Activated CD4-positive, alpha-beta T cell treated with anti-CD3 and anti-CD28 coated beads, Interleukin-2, amount 10 ng/mL, durations not matched to agents 24 days and 14 days (primary cell): ENCODE results near the gene RPTOR. TPM values are rescaled to one million over a fixed set of nuclear protein-coding genes. Genes with fewer than 3 reads are reported as not detected.
"Not testable (repeated sequence)": the region's sequence is repeated elsewhere in the genome, so short reads cannot be mapped to it uniquely, and the experiment has no call there.

Source experiments
- DNase-seq: peaks from one replicate; pipeline ENCODE4 v3.0.0; 2022
- H3K27ac Mint-ChIP-seq: one replicate; pipeline ENCODE4 v1.8.0; 2022; ENCODE audit warnings: mild to moderate bottlenecking, mixed read lengths
- H3K27me3 Mint-ChIP-seq: one replicate; pipeline ENCODE4 v1.8.0; 2022; ENCODE audit warnings: mixed read lengths
- H3K36me3 Mint-ChIP-seq: one replicate; pipeline ENCODE4 v1.8.0; 2022; ENCODE audit warnings: low read depth, mild to moderate bottlenecking, mixed read lengths
- H3K4me1 Mint-ChIP-seq: one replicate; pipeline ENCODE4 v1.8.0; 2021; ENCODE audit warnings: mixed read lengths
- H3K4me3 Mint-ChIP-seq: one replicate; pipeline ENCODE4 v1.8.0; 2022; ENCODE audit warnings: mild to moderate bottlenecking, moderate library complexity, mixed read lengths
- H3K9me3 Mint-ChIP-seq: one replicate; pipeline ENCODE4 v1.8.0; 2021; ENCODE audit warnings: mixed read lengths
- intact Hi-C: fragments of 100-400 bp; cut with micrococcal nuclease; formaldehyde crosslinking; loops from one replicate; pipeline ENCODE4 v1.15.1; 2023
- total RNA-seq: library from RNA; stranded (reverse); gene quantifications from 2 replicates; pipeline ENCODE4 v1.2.3, GENCODE V29; 2022

Gene RPTOR
- total RNA-seq, 1 donor from 2014 or later, result 67.2 TPM

GRCh38 chr17:80802626-80803450, 258.2 kb downstream of the RPTOR start:
- DNase-seq, result no peak
- Mint-ChIP-seq H3K27ac (no peak overlapping the region), H3K9me3 (peaks cover 5% of the 10 kb centered on the region)

DNA sequence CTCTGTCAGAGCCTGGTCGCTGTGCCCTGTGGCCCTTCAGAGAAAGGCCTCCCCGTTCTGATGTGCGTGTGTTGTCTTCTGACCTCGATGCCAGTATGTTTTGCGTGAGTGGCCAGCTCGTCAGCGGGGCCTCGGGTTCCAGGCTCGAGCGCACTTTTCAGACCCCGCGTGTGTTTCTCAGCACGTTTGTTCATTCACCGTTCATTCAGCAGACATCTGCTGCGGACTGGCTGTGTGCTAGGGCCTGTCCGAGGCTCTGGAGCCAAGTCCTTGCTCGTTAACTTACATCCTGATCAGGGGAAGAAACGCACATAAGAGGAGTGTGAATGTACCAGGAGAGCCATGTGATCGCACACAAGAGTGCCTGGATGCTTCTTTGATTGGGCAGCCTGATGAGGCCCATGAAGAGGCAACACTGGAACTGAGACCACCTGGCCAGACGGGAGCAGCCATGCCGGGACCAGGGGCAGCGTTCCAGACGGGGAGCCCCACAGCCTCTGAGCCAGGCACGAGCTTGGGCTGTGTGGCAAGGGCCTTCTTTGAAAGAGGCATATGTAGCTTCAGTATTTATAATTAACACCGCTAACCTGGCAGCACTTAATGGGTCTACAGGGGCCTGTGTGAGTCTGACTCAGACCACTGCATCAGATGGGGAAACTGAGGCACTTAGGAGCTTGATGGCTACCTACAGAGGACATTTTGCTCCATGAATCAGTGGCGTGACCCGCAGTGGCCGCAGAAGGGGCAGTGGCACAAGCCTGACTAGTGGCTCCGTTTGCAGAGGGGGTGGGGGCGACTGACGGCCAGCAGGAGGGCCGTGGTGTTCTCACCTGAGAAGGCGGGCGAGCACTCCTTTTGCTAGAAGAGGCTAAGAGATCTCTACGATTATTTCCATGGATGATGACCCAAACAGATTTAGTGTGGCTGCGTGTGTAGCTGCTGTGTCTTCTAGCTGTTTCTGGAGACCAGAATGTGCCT, 259.1 kb downstream of the RPTOR start:
- no peaks in the 10 kb centered on the region for H3K27me3 Mint-ChIP-seq
- DNase-seq, result no peak
- peaks cover 49% of the 10 kb centered on the region for H3K36me3 Mint-ChIP-seq
- no peak overlapping the region for H3K4me3 Mint-ChIP-seq
- intact Hi-C loops, result no loop called here
- H3K9me3 Mint-ChIP-seq, result peaks cover 5% of the 10 kb centered on the region
- peaks cover 12% of the 10 kb centered on the region for H3K4me1 Mint-ChIP-seq
- H3K27ac Mint-ChIP-seq, result peak overlapping the region; percentile 37

More at GRCh38 chr17:80802626-80803450, 258.2 kb downstream of the RPTOR start:
- peaks cover 44% of the 10 kb centered on the region for H3K36me3 Mint-ChIP-seq
- peaks cover 9% of the 10 kb centered on the region for H3K4me1 Mint-ChIP-seq
- H3K27me3 Mint-ChIP-seq, result no peaks in the 10 kb centered on the region
- H3K4me3 Mint-ChIP-seq, result no peak overlapping the region
- intact Hi-C loops, result no loop called here

- peaks cover 5% of the 10 kb centered on the region for H3K9me3 Mint-ChIP-seq
- H3K36me3 Mint-ChIP-seq, result peaks cover 48% of the 10 kb centered on the region
- intact Hi-C loops, result no loop called here
- H3K27ac Mint-ChIP-seq, result peak overlapping the region; percentile 37
- no peak overlapping the region for H3K4me3 Mint-ChIP-seq
- H3K4me1 Mint-ChIP-seq, result peaks cover 13% of the 10 kb centered on the region
- no peaks in the 10 kb centered on the region for H3K27me3 Mint-ChIP-seq
- DNase-seq, result no peak
Measured at GRCh38 chr17:80804466-80804865, 259.8 kb downstream of the RPTOR start.

GRCh38 chr17:80805032-80805751, 260.6 kb downstream of the RPTOR start:
- Mint-ChIP-seq H3K9me3 (peaks cover 5% of the 10 kb centered on the region), H3K36me3 (peaks cover 51% of the 10 kb centered on the region), H3K4me1 (peaks cover 13% of the 10 kb centered on the region), H3K27me3 (no peaks in the 10 kb centered on the region), H3K27ac (peak overlapping the region; percentile 25), H3K4me3 (no peak overlapping the region)
- DNase-seq, result no peak
- intact Hi-C loops, result no loop called here

GRCh38 chr17:80807014-80807413, 262.4 kb downstream of the RPTOR start:
- H3K27ac Mint-ChIP-seq, result no peak overlapping the region
- peaks cover 60% of the 10 kb centered on the region for H3K36me3 Mint-ChIP-seq
- peaks cover 10% of the 10 kb centered on the region for H3K9me3 Mint-ChIP-seq
- intact Hi-C loops, result no loop called here
- H3K4me1 Mint-ChIP-seq, result peaks cover 29% of the 10 kb centered on the region
- no peak for DNase-seq
- no peaks in the 10 kb centered on the region for H3K27me3 Mint-ChIP-seq
- no peak overlapping the region for H3K4me3 Mint-ChIP-seq

- H3K36me3 Mint-ChIP-seq, result peaks cover 65% of the 10 kb centered on the region
- H3K27me3 Mint-ChIP-seq, result no peaks in the 10 kb centered on the region
- H3K27ac Mint-ChIP-seq, result no peak overlapping the region
- intact Hi-C loops, result no loop called here
- H3K9me3 Mint-ChIP-seq, result peaks cover 10% of the 10 kb centered on the region
- H3K4me1 Mint-ChIP-seq, result peaks cover 38% of the 10 kb centered on the region
- no peak for DNase-seq
- no peak overlapping the region for H3K4me3 Mint-ChIP-seq
Measured at GRCh38 chr17:80807882-80808281, 263.2 kb downstream of the RPTOR start.

DNA sequence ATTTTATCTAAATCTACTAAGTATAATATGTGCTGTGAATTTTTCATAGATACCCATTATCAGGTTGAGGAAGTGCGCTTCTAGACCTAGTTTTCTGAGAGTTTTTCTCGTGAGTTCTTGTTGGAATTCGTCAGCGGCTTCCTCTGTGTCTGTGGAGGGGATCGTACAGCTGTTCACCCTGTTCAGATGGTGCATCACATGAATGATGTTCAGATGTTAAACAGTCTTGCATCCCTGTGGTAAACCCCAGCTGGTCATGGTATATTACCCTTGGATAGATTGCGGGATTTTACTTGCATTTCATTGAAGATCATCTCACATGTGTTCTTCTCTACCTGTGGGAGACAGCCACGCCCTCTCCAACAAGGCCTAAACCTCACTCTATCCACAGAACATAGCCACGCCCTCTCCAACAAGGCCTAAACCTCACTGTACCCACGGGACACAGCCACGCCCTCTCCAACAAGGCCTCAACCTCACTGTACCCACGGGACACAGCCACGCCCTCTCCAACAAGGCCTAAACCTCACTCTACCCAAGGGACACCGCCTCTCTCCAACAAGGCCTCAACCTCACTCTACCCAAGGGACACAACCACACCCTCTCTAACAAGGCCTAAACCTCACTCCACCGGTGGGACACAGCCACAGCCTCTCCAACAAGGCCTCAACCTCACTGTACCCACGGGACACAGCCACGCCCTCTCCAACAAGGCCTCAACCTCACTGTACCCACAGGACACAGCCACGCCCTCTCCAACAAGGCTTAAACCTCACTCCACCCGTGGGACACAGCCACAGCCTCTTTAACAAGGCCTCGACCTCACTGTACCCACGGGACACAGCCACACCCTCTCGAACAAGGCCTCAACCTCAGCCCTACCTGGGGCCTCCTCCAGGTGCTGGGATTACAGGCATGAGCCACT, 266.8 kb downstream of the RPTOR start:
- Mint-ChIP-seq H3K27me3 (no peaks in the 10 kb centered on the region), H3K4me1 (peaks cover 56% of the 10 kb centered on the region), H3K4me3 (peak overlapping the region; percentile 58), H3K36me3 (peaks cover 62% of the 10 kb centered on the region), H3K9me3 (peaks cover 6% of the 10 kb centered on the region), H3K27ac (peak overlapping the region; percentile 96)
- peak; percentile 76 for DNase-seq
- intact Hi-C loops, result loop anchor here (2.0 kb wide), 1 partner anchor 21 kb away; no protein-coding TSS in a partner anchor

- no peak for DNase-seq
- Mint-ChIP-seq H3K4me3 (peak overlapping the region; percentile 62), H3K36me3 (peaks cover 58% of the 10 kb centered on the region), H3K9me3 (peaks cover 5% of the 10 kb centered on the region), H3K4me1 (peaks cover 63% of the 10 kb centered on the region), H3K27ac (peak overlapping the region; percentile 96), H3K27me3 (no peaks in the 10 kb centered on the region)
- intact Hi-C loops, result loop anchor here (2.0 kb wide), 1 partner anchor 20 kb away; no protein-coding TSS in a partner anchor
Measured at GRCh38 chr17:80812362-80813088, 267.9 kb downstream of the RPTOR start.

GRCh38 chr17:80813318-80813717, 268.7 kb downstream of the RPTOR start:
- no peak for DNase-seq
- H3K9me3 Mint-ChIP-seq, result peaks cover 8% of the 10 kb centered on the region
- H3K27ac Mint-ChIP-seq, result peak overlapping the region; percentile 45
- peaks cover 67% of the 10 kb centered on the region for H3K4me1 Mint-ChIP-seq
- intact Hi-C loops, result loop anchor here (2.0 kb wide), 1 partner anchor 19 kb away; no protein-coding TSS in a partner anchor
- H3K27me3 Mint-ChIP-seq, result no peaks in the 10 kb centered on the region
- H3K36me3 Mint-ChIP-seq, result peaks cover 57% of the 10 kb centered on the region
- no peak overlapping the region for H3K4me3 Mint-ChIP-seq

DNA sequence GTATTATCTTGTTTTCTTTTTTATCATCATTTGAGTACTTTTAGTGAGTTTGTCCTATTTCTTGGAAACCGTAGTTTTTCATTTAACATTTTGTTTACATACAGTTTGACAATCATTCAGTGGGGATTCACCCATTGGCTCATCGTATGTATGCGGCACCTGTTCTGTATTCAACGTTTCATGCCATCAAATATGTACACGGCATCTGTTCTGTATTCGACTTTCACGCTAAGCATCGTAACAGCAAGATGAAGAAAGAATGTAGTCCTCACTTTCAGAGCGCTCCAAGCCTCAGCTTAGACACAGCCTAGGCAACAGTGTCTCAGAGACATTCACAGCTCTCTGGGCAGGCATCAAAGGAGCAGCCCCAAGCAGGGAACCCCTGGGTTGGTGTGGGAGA, 269.9 kb downstream of the RPTOR start:
- Mint-ChIP-seq H3K4me3 (no peak overlapping the region), H3K4me1 (peaks cover 74% of the 10 kb centered on the region), H3K36me3 (peaks cover 58% of the 10 kb centered on the region), H3K27me3 (no peaks in the 10 kb centered on the region), H3K9me3 (peaks cover 8% of the 10 kb centered on the region), H3K27ac (peak overlapping the region; percentile 60)
- intact Hi-C loops, result no loop called here
- DNase-seq, result no peak

DNA sequence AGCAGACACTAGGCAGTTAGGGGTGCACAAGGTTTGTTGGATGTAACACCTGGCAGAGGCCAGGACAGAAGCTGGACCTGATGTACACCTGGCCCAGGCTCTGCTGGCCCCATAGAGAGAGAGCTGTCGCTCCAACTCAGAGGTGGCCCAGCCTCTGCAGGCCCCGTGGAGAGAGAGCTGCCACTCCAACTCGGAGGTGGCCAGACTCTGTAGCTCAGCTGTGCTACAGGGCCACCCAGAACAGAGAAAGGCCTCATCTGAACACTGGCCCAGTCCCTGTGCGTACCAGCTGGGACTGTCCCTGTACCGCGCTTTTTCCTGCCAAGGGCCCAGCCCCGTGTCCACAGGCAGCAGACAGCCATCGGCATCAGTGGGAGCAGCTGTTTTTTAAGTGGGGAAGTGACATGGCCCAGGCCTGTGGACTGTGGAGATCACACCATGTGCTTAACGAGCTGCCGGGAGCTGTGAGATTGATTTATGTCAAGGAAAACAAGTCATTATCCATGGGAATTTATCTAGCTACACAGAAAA, 270.6 kb downstream of the RPTOR start:
- H3K9me3 Mint-ChIP-seq, result peaks cover 8% of the 10 kb centered on the region
- no peak for DNase-seq
- H3K27ac Mint-ChIP-seq, result peak overlapping the region; percentile 65
- no peaks in the 10 kb centered on the region for H3K27me3 Mint-ChIP-seq
- no peak overlapping the region for H3K4me3 Mint-ChIP-seq
- H3K4me1 Mint-ChIP-seq, result peaks cover 80% of the 10 kb centered on the region
- intact Hi-C loops, result no loop called here
- H3K36me3 Mint-ChIP-seq, result peaks cover 60% of the 10 kb centered on the region

DNA sequence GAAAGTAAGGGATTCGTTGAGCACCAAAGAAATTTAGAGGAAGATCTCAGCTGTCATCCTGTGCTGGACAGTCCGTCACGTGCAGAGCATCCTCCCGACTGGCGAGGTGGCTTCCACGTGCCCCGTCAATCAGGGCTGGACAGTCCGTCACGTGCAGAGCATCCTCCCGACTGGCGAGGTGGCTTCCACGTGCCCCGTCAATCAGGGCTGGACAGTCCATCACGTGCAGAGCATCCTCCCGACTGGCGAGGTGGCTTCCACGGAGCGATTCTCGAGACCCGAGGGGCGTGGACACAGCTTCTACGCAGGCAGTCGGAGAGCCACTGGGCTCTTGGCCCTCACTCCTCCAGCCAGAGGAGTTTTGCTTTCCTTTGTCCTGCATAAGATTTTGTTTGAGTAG, 271.1 kb downstream of the RPTOR start:
- H3K27me3 Mint-ChIP-seq, H3K9me3 Mint-ChIP-seq, intact Hi-C loops, H3K4me3 Mint-ChIP-seq, DNase-seq: not testable (repeated sequence)
- Mint-ChIP-seq H3K36me3 (peaks cover 57% of the 10 kb centered on the region), H3K27ac (peak overlapping the region; percentile 65), H3K4me1 (peaks cover 80% of the 10 kb centered on the region)
